Measurements from ENCODE around the gene VPS11.

DNA sequence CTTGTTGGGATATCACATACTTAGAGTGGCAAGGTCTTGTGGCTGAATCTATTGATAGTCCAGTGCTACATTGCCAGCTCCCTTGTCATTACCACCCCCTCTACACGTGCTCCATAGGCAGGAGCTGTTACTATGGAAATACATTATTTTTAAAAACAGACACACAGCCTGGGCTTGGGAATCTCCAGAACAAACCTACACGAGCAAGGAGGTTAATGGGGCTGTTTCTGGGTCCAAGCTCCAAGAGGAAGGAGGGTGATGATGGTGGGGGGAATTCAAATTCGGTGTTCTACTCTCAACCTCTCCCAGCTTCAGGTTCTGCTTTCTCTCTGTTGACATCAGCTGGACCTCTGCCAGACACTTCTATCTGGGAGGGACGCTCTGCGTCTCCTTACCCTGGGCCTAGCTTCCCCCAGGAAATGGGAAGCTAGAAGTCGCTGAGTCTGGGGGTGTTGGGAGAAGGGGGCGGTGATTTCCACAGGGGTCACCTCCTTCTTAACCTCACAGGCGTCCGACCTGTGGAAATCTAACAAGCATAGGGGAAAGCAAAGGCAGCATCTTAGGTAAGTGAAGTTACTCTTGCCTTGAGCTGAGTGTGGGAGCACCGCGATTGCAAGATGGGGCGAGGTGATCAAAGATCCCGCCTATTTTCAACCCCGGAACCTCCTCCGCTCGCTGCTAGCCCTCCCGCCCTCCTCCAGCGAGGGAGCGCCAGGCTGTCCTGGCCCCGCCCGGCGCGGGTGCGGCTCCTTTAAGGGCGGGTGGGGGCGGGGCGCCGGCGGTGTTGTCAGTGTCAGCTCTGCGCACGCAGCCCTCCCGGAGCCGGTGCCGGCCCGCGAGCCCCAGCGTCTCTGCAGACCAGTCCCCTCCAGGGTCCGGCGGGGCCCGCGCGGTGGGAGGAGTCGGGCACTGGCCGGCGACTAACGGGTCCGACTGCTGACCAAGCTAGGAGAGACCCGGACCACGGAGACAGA, 39.2 kb downstream of the VPS11 start, which contains the start of gene C2CD2L:
- TF ChIP-seq, protein P1, sequence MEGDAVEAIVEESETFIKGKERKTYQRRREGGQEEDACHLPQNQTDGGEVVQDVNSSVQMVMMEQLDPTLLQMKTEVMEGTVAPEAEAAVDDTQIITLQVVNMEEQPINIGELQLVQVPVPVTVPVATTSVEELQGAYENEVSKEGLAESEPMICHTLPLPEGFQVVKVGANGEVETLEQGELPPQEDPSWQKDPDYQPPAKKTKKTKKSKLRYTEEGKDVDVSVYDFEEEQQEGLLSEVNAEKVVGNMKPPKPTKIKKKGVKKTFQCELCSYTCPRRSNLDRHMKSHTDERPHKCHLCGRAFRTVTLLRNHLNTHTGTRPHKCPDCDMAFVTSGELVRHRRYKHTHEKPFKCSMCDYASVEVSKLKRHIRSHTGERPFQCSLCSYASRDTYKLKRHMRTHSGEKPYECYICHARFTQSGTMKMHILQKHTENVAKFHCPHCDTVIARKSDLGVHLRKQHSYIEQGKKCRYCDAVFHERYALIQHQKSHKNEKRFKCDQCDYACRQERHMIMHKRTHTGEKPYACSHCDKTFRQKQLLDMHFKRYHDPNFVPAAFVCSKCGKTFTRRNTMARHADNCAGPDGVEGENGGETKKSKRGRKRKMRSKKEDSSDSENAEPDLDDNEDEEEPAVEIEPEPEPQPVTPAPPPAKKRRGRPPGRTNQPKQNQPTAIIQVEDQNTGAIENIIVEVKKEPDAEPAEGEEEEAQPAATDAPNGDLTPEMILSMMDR (conservative IDR thresholded peaks at IDR 0.05; ENCODE audit: low read length), result no peak
- no peak for TF ChIP-seq EZH2phosphoT487 (IDR thresholded peaks at IDR 0.05; ENCODE audit: borderline replicate concordance, low read depth, low read length)

Data from OCI-LY7 (cell line).